ENCODE measurements around the gene IRX6.

- TF ChIP-seq JUNB (IDR thresholded peaks at IDR 0.05; ENCODE audit: unreplicated experiment) (no peak), POLR2AphosphoS5 (IDR thresholded peaks at IDR 0.05; ENCODE audit: low read depth) (no peak), CTCF (conservative IDR thresholded peaks at IDR 0.05; ENCODE audit: low read depth in 2 of 2) (no peak), EZH2 (IDR thresholded peaks at IDR 0.05; ENCODE audit: low read depth, unreplicated experiment) (peak; percentile 96), CREB1 (CRISPR knock-in tag; IDR thresholded peaks at IDR 0.05; ENCODE audit: low read depth) (no peak), REST (IDR thresholded peaks at IDR 0.05; ENCODE audit: unreplicated experiment) (no peak), EZH2phosphoT487 (IDR thresholded peaks at IDR 0.05; ENCODE audit: unreplicated experiment) (peak; percentile 61), ETS1 (IDR thresholded peaks at IDR 0.05) (no peak), STAT1 (IDR thresholded peaks at IDR 0.05; ENCODE audit: unreplicated experiment) (no peak), NANOG (IDR thresholded peaks at IDR 0.05; ENCODE audit: borderline replicate concordance) (no peak)
Measured at GRCh38 chr16:55326261-55327092, 2.5 kb downstream of the IRX6 start.

Data from GM23338 (cell line).